GM19467 (cell line): ENCODE data around the gene TECPR2.

Experiments used
- ATAC-seq: cut with Tn5 transposase; IDR thresholded peaks from one replicate; pipeline ENCODE4 v1.9.1; 2021; ENCODE audit warnings: mild to moderate bottlenecking, moderate library complexity; ENCODE audit not compliant: unreplicated experiment

Gene TECPR2

DNA sequence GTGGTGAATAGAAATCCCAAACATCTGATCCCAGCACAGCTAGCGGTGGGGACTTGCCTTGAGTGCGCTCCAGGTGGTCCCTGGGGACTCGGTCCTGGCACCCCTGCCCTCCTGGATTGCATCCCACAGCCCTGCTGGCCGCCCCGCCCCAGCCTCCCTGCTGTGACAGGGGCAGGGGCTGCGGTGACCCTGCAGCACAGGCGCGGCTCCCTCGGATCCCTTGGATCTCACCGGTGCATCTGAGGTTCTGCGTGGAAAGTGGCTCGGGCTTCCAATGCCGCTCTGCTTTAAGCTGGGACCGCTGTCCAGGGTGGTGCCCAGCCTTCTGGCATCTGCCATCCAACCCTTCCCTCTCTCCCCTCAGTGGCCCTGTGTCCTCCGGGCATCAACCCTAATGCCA is 130.8 kb downstream of the TECPR2 start:
- no peak for ATAC-seq

DNA sequence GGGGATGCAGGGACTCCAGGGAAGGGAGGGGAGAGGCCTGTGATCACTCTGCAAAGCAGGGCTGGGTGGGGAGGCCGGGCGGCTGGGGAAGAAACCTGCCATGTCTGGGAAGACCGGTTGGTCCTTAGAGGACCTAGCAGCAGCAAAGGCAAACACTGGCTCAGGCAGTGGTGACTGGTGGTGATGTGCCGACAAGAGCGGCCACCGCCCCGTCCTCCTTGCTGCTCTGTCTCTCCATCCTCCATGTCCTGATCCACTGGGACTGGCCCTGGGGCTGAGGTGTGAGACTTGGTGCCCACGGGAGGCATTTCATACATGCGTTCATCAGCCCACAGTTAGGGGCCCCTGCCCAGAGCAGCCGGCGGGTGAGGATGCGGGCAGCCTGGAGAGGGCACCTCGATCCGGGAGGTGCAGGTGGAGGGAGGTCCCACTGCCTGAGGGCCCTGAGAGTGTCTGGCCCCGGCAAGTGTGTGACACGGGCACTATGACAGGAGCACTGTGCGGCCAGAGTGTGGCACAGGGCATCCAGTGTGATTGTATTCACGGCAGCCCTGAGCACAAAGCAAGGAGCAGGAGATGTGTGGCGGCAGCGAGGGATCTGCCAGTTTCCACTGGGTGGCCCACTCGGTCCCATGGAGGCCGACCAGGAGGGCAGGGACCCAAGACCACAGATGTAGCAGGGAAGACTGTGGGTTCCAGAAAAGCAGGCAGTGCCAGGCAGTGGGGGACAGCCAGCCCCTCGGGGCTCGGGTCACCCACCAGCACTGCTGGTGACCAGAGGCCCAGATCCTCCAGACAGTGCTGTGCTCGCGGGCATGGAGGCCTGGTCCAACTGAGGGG is 133.0 kb downstream of the TECPR2 start:
- no peak for ATAC-seq

DNA sequence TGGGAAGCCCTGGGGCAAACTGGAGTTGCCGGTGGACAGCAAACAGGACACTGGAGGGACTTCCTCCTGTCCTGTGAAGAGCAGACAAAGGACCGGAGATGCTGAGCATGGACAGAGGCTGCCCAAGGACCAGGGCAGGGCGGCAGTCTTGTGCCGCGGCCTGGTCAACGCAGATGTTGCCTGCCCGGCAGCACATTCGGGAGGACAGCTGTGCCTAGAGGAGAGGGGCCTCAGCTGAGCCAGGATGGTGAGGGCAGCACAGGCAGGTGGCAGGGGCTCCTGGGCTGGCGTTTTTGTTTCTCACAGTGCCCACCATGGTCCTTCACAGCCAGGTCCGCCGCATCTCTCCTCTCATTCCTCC is 133.6 kb downstream of the TECPR2 start:
- ATAC-seq = no peak

DNA sequence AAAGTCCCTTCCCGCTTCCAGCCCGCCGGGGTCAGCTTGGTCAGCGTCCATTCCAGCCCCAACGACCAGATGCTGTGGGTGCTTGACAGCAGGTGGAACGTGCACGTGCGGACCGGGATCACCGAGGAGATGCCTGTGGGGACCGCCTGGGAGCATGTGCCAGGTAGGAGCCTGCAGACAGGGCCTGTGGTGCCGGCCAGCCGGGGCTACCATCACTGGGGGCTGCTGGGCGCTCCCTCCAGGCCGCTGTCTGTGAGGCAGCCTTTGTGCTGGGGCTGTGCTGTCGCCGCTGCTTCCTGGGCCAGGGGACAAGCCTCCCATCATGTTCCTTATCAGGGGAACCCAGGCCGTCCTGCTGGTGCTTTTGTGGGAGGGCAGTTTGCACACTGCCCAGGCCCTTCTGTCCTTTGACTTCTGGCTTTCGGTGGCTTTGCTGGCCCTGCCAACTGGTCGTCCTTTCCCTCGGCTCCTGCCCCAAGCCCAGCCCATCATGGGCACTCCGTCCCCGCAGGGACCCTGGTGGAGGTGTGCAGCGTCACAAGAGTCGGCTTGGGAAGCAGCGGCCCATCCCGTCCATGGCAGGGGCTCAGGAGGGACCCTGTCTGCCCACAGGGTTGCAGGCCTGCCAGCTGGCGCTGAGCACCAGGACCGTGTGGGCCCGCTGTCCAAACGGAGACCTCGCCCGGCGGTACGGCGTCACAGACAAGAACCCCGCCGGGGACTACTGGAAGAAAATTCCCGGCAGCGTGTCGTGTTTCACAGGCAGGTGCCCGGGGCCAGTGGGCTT is 134.4 kb downstream of the TECPR2 start:
- no peak for ATAC-seq

- no peak for ATAC-seq
These were observed 135.4 kb downstream of the TECPR2 start for GRCh38 chr14:102497998-102498677.

DNA sequence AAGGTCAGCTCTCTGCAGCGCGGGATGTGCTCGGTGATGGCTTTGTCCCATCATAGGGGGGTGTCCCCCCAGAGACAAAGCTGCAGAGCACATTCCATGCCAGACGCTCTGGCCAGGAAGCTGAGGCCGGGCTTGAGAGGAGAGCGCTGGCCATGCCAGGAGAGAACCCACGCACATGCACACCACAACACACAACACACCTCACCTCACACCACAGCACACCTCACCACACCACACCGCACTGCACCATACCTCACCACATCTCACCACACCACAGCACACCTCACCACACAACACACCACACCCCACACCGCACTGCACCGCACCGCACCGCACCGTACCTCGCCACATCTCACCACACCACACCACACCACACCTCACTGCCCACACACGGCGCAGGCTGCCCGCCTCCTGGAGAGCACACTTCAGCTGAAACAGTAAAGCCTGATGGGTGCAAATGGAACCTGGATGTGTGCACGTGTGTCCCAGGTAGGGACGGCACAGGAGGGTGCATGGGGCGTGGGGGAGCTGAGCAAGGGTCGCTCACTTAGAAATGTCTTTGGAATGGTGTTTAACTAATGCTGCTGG is 136.0 kb downstream of the TECPR2 start:
- ATAC-seq = no peak

DNA sequence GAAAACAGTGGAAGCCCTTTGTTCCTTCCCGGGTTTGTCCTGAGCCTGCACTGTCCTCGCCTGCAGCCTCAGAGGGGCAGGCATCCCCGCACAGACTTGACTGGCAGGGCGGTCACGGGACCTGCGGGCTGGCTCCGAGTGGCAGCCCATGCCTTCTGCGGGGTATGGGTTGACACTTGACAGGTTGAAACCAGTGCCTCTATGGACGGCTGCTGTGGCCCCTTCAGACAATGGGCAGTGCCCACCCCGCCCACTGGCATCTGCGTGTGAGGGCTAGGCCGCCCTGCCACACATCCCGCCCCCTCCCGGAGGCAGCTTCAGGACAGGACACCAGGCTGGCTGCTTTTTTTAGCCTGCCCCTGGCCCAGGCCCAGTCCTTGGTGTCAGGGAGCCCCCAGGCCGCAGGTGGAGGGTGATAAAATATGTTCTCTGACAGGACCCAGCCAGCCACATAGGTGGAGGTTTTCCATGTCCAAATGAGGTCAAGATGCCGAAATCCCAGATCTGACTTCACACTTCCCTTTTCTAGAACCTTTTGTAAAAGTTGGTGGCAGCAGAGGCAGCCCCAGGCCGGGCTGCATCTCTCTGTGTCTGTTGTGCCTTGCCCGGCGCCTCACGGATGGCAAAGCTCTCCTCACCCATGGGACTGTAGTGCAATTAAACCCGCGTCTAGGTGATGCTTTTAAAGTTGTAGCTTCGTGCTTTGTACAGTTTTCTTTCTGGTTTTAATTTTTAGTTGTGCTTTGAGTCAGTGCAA is 136.8 kb downstream of the TECPR2 start:
- no peak for ATAC-seq

GRCh38 chr14:102500158-102500662 is 137.5 kb downstream of the TECPR2 start:
- no peak for ATAC-seq

DNA sequence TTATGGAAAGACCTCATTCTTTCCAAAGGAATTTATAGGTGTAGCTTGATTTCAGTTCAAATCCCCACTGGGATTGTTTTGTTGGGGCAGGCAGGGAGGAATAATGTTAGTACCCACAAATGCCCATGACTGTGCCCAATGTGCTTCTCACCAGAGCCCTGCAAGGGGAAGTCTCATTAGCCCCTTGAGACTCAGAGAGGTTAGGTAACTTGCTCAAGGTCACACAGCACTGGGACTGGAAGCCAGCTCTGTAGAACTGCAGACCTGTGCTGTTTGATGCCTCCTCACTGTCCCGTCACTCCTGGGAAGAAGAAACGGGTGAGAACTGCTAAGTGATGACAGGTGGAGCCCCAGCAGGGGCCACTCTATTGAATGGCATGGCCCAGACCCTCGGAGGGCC is 138.0 kb downstream of the TECPR2 start:
- no peak for ATAC-seq

DNA sequence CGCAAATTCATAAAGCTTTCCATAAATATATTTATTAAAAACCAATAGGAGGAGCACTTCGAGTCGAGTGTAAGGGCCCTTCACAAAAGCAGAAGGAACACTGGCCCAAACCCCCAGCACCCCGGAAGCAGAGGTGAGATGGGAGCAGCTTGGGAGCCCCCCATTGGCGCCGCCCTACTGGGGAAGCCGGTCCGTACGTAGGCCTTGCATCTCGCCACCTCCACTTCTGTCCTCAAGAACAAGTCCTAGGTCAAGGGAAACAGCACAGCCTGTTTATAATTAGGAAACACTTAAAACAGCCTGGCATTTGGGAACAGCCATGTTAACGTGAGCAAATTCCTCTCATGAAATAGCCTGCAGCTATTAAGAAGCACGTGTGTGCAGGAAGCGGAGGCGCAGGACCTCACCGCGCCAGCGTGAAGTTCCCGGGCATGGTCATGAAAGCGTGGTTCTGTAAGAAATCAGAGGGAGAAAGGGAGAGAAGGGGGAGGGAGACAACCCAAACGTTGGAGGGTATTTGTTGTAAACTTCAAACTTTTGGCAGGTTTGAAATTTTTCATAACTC is 139.1 kb downstream of the TECPR2 start:
- no peak for ATAC-seq

DNA sequence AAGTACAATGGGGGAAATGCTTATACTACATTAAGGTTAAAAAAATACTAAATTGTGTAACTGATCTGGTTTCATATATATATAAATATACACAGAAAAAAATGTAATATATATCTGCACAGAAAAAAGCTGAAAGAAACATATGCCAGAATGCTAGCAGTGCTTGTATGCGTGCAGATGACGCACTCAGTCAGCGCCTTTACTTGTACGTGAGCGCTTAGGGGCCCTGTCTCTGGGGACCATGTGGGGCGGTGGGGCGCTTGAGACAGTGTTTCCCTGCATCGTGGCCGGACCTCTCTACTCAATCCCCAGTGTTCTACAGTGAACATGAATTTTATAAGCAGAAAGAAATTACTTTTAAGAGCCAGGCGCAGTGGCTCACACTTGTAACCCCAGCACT is 139.8 kb downstream of the TECPR2 start:
- ATAC-seq = no peak

DNA sequence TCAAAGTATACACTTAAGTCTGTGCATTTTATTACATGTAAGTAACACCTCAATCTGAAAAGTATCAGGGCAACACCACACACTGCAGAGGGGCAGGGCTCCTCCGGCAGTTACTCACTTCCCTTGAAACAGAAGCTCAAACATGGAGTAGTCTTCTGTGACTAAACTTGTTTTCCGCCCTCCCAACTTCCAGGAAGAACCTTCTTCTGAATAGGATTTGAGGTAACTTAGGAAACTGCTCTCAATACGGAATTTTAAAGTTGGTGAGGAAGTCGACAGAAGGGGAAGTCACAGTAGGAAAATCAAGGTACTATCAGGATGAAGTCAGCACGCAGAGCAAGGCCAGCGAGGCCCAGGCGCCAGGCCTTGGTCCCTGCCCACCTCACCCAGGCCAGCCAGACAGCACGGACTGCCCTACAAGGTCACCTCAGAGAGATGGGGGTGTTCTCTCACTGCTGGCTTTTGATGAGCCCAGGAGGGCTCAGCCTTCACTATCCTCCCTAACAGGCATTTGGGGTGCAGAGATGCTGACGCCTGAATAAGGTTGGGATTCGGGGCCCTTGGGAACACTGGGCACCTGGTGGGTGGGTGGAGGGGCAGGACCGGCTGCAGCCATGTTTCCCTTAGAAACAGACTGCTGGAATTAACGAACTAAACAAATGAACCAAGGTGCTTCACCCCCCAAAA is 141.0 kb downstream of the TECPR2 start:
- no peak for ATAC-seq

DNA sequence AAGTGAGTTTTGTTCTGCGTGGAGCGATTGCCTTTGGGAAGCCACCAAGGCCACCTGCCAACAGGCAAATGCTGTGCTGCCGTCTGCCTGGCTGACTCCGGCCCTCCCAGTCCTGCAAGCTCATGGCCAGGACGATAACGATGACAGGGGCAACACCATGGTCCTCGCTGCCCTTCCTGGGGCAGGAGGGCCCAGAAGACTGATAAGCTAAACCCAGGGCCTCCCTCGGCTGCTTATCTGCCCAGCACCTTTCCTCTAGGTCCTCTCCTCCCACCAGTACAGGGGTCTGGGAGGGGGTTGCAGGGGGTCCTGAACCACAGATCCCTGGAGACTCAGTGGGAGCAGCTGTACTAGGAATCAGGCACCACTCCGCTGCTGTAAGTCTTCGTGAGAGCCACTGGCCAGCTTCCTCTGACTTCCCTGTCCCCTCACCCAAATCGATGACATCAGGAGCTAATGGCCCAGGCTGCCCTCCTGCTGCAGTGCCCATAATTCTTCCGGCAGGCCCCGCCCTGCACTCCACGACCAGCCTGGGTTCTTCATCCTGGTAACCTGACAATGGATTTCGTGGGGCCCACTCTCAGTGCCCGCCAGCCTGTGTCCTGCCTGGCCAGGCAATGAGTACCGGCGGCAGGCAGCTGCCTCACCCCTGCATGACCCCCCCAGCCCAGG is 141.7 kb downstream of the TECPR2 start:
- ATAC-seq = no peak

GRCh38 chr14:102505000-102505619 is 142.4 kb downstream of the TECPR2 start:
- ATAC-seq = no peak

- no peak for ATAC-seq
These were observed 143.3 kb downstream of the TECPR2 start for GRCh38 chr14:102505775-102506625.

GRCh38 chr14:102506626-102506925 is 143.8 kb downstream of the TECPR2 start:
- ATAC-seq = no peak

GRCh38 chr14:102507081-102507856 is 144.5 kb downstream of the TECPR2 start:
- ATAC-seq = no peak
